Adipose tissue (tissue), 3 donors: Measurements from ENCODE around the gene PRDM16. TPM values are rescaled to one million over a fixed set of nuclear protein-coding genes. Genes with fewer than 3 reads are reported as not detected.

Experiments used
- H3K27ac ChIP-seq: one replicate; pipeline ENCODE4 v1.5.1; 2013; ENCODE audit warnings: low read depth, low read length
- WGBS, 3 donors: extraction: QIAGEN DNeasy Blood & Tissue Kit; methylation state at CpG; one replicate each; pipeline ENCODE4 v1.1.7; 2013; 5-methylcytosine and 5-hydroxymethylcytosine counted together
- polyA plus RNA-seq, 3 donors: library from polyadenylated mRNA; stranded (reverse); fragments of 200-250 nt; gene quantifications; one replicate each; pipeline ENCODE4 v1.2.3, GENCODE V29; 2013
- donor health status: healthy with polysubstance abuse.
- donor health status: Bipolar disorder and iron deficiency.
- donor health status: healthy.

PRDM16 gene
- polyA plus RNA-seq, 3 donors = 1.6 to 3.6 (median 1.6) TPM

DNA sequence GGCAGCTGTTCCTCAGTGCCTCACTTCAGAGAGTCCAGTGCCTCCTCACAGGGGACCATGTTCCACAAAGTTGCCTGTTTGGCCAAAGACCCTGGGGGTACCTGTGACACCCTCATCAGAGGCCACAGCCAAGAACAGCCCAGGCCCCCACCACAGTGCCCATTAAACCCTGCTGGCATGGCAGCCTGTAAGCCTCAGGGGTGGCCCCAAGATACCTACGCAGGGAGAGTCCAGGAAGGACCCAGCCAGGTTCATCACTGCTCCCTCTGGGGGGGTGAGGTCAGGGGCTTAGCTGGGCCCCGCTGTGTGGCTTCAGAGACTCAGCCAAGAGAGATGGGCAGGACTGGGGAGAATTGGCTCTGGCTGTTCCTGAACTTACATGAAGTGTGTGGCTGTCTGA, 19.1 kb upstream of the PRDM16 start:
- H3K27ac ChIP-seq = no peak overlapping the region
- 81 to 93% (median 82%) methylated on average over 2 of the region's 2 CpGs for WGBS, 3 donors

- H3K27ac ChIP-seq = no peak overlapping the region
Measured at GRCh38 chr1:3050603-3051002, 18.4 kb upstream of the PRDM16 start.

DNA sequence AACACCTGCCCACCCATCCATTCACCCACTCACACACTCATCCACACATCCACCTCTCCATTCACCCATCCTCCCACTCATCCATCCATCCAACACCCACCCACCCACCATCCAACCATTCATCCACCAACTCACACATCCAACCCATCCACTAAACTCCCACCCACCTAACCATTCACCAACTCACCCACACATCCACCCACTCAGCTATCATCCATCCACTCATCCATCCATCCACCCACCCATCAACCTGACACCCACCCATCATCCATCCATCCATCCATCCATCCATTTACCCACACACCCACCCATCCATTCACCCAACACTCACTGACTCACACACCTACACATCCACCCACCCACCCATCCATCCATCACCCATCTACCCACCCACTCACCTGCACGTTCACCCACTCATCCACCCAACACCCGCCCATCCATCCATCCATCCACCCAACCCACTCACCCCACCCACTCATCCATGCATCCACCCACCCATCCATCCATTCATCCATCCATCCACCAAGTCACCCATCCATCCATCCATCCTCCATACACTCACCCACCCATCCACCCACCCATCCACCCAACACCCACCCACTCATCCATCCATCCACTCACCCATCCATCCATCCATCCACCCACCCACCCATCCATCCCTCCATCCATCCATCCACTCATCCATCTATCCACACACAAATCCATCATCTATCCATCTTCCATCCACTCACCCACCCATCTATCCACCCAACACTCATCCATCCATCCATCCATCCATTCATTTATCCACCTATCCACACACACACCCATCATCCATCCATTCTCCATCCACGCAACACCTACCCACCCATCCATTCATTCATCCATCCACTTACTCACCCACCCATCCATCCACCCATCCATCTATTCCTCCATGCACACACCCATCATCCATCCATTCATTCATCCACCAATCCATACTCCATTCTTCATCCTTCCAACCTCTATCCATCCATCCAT, 17.4 kb upstream of the PRDM16 start:
- H3K27ac ChIP-seq = no peak overlapping the region
- WGBS, 3 donors = 88 to 90% (median 89%) methylated on average over 3 of the region's 3 CpGs

GRCh38 chr1:3052501-3052900, 16.5 kb upstream of the PRDM16 start:
- no peak overlapping the region for H3K27ac ChIP-seq
- 86 to 91% (median 88%) methylated on average over 5 of the region's 5 CpGs for WGBS, 3 donors

DNA sequence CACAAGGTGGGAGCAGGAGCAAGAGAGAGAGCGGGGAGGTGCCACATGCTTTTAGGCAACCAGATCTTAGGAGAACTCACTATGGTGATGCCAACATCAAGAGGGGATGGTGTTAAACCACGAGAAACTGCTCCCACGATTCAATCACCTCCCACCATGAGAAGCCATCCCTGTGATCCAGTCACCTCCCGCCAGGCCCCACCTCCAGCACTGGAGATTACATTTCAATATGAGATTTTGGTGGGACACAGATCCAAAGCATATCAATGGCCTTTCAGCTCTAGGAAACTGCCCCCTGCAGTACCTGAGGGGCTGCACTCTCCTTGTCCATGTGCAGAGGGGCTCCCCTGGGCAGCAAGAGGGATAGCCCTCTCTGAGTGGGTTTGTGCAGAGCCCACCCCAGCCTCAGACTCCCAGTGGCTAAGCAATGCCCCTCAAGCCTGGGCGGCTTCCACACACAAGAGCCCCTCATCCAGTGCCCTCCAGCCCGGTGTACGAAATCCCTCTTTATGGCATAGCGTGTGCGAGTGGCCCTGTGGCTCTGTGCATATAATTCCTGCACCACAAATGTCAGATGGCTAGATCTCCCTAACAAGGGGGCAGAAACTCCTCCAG, 15.5 kb upstream of the PRDM16 start:
- 86 to 92% (median 91%) methylated on average over 9 of the region's 9 CpGs for WGBS, 3 donors
- no peak overlapping the region for H3K27ac ChIP-seq

GRCh38 chr1:3053986-3054385, 15.0 kb upstream of the PRDM16 start:
- H3K27ac ChIP-seq = no peak overlapping the region
- WGBS, 3 donors = 82 to 93% (median 83%) methylated on average over 6 of the region's 6 CpGs

GRCh38 chr1:3054474-3054873, 14.5 kb upstream of the PRDM16 start:
- H3K27ac ChIP-seq = no peak overlapping the region
- WGBS, 3 donors = 74 to 86% (median 79%) methylated on average over 12 of the region's 12 CpGs

- 71 to 86% (median 81%) methylated on average over 9 of the region's 9 CpGs for WGBS, 3 donors
- no peak overlapping the region for H3K27ac ChIP-seq
Measured at GRCh38 chr1:3055051-3055450, 14.0 kb upstream of the PRDM16 start.

DNA sequence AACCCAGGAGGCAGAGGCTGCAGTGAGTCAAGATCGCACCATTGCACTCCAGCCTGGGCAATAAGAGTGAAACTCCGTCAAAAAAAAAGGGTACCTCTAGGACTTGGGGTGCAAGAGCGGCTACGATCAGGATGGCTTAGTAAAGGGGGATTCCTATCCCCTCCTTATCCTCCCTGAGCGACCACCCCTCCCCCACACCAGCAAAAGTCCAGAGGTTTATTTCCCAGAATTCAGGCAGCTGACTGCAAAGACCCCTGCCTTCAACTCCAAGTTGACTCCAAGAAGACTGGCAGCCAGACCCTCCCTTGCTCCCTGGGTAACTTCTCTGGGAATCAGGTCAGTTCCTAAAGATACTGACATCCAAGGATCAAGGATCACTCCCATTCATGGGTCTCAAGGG, 12.4 kb upstream of the PRDM16 start:
- no peak overlapping the region for H3K27ac ChIP-seq
- 90 to 92% (median 90%) methylated on average over 5 of the region's 5 CpGs for WGBS, 3 donors

DNA sequence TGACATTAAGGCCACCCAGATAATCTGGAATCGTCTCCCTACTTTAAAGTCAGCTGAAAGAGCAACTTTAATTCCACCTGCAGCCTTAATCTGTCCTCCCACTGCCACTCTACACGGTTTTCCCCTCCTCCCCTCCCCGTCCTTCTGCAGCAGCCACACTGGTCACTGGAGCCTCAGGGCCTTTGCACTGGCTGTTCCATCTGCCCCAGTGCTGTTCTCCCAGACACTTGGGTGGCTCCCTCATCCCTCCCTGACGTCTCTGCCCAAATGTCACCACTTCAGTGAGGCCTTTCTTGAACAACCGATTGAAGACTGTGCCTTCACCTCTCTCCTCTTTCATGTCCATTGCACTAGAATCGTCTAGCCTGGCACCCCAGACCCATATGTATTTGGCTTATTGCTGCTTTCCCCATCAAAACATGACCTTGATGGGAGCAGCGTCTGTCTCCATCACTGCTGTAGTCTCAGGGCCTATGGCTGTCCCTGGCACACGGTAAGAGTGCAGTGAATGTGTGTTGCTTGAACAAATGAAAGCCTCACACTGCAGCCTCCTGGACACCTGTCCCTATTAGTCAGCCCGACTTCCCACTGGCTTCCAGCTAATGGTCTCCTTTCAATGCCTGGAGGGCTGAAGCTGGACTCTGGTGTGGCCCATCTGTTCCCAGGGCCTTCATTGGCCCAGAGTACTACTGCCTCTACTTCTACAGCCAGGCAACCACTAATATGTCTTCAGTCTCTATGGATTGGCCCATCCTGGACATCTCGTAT, 10.6 kb upstream of the PRDM16 start:
- WGBS, 3 donors = 78 to 92% (median 83%) methylated on average over 10 of the region's 10 CpGs
- no peak overlapping the region for H3K27ac ChIP-seq

GRCh38 chr1:3060127-3060526, 8.9 kb upstream of the PRDM16 start:
- 72 to 84% (median 73%) methylated on average over 9 of the region's 9 CpGs for WGBS, 3 donors
- no peak overlapping the region for H3K27ac ChIP-seq

DNA sequence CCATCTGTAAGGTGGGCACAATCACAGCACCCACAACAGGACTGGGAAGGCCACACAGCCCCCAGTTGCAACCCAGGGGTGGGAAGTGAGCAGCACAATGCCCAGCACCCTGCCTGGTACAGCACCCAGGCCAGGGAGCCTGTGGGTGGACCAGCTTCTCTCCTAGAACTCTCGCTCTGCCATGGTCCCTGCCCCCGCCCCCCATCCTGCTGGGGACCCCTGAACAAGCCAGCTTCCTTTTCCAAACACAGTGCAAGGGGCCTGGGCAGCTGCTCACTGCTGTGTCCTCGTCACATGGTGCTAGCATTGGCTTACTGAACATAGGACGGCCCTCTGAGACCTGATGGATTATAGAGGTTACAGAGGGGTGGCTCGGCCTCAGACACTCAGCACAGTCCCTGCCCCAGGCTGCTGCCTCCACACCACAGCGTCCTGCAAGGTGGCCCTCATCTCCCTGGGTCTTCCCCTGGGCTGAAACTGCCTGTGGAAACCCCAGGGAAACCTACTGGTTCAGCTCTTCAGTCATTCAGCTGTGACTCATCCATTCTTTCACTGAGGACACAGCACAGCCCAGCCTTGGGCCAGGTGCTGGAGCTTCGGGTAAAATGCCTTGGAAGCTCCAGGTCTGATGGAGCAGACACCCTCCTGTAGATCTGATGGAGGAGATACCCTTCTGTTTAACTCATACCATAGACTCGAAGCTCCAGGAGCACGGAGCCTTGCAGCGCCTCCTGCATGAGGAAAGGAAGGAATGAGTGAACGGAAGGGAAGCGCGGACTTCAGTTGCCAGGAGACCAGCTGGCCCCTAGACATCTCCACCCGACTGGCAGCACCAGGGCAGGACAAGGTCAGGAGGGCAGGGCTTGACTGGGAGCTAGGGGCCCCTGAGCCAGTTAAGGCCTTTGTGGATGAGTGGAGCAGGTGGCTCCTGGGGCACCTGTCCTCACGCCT, 8.1 kb upstream of the PRDM16 start:
- 68 to 76% (median 68%) methylated on average over 15 of the region's 15 CpGs for WGBS, 3 donors
- no peak overlapping the region for H3K27ac ChIP-seq

- no peak overlapping the region for H3K27ac ChIP-seq
- WGBS, 3 donors = 44 to 53% (median 48%) methylated on average over 5 of the region's 5 CpGs
Measured at GRCh38 chr1:3061566-3061965, 7.4 kb upstream of the PRDM16 start.

DNA sequence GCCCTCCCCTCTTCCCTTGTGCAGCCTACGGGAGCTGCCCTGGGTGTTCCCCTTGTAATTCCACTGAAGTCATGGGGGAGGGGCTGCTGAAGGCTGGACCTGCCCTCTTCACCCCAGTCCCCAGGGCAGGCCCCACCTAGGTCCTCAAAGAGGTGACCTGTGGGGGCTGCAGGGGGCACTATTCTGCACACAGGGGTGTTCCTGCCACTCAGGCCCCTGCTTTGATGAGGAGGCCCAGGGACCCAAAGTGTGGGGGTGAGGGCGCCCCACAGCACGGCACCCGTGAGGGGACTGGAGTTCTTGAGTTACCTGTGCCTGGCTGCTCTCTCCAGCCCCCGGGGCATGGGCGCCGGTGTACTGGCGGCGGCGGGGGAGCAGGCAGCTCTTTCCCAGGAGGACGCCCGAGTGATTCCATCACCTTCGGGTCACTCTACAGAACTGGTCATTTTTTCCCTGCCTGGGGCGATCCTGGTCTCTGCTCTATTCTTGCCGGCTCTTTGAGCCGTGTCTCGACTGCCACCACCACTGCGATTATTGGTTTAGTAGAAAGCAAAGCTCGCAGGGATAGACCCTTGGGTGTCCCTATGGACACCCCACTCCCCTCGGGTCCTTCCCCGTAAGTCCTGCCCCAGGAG, 6.9 kb upstream of the PRDM16 start:
- no peak overlapping the region for H3K27ac ChIP-seq
- WGBS, 3 donors = 40 to 82% (median 52%) methylated on average over 20 to 21 of the region's 21 CpGs

DNA sequence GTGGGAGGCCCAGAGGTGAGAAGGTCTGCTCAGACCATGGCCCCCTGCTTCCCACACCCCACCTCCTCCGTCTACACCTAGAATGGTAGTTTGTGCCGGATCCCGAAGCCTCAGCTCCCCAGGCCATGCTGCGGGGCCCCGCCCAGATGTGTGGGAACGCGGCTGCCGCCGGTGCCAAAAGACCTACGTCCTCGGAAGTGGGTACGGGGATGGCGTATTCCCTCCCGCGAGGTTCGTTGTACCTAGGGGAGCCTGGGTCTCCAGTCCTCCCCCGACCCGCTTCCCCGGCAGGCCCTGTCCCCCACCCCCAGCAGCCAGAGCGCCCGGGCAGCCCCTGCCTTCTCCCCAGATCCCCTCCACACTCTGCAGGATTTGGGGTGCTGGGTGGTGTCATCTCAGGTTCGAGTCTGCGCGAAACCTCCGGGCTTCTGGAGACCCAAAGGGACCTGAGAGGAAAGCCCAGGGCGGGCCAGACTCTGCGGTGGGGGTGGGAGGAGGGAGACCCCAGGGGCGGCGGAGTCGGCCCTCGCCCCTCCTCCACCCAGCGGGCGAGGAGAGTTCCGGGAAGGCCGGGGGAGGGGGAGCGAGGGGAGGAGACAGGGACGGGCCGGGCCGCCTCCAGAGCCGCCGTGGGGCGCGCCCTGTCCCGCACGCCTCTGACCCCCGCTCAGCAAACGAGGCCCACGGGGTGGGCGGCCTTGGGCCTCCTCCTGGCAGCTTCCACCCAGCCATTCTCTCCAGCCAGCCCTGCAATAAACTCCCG, 6.2 kb upstream of the PRDM16 start:
- WGBS, 3 donors = 43 to 69% (median 51%) methylated on average over 31 to 50 of the region's 50 CpGs

DNA sequence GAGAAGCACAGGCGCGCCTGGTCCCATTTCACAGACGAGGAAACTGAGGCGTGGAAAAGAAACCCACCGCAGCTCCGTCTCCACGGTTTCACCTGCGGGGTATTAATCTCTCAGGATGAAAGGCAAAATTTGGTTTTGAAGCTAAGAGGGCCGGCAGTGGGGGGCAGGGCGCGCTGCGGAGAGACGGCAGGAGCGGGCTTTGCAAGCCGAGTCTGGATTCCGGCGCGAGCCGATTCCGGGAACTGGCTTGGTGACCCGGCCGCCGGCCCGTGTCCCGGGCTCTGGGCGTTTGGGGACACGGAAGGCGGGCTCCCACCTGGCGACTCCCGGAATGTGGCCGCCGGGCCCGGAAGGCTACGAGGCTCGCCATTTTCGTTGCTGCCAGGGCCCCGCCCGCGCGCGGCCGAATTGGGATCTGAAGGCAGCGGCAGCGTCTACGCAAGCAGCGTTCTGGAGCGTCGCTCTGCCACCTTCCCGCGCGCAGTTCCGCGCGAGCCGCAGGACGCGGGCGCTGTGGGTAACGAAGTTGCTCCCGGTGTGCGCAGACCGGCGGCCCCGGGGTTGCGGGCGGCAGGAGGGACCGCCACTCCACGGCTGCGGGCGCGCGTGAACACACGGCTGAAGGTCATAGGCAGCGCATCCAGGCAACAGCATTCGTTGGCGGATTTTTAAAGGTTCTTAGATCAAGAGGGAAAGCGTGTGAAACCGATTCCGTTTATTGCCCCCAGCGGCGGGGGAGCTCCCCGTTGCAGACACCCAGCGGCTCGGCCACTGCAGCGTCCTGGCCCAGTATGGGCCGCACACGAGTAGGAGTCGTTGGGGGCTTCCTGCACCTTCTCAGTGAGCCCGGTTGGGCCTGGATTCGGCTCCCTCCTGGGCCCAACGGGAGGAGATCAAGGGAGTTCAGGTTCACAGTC, 5.4 kb upstream of the PRDM16 start:
- 41 to 79% (median 51%) methylated on average over 75 to 91 of the region's 91 CpGs for WGBS, 3 donors
- no peak overlapping the region for H3K27ac ChIP-seq

More for the DNA sequence above, 6.2 kb upstream of the PRDM16 start:
- no peak overlapping the region for H3K27ac ChIP-seq
